Left ventricle myocardium inferior (tissue), 1 donor: ENCODE results near the gene MKKS. TPM values are rescaled to one million over a fixed set of nuclear protein-coding genes. Genes with fewer than 3 reads are reported as not detected.

Source experiments
- DNase-seq: peaks from one replicate; pipeline ENCODE4 v3.0.0-alpha.2; 2020
- H3K27ac ChIP-seq: fragments of 200-600 bp; replicated peaks from 2 replicates; pipeline ENCODE4 v1.8.0; 2021
- H3K27me3 ChIP-seq: fragments of 200-600 bp; 2 replicates; pipeline ENCODE4 v1.8.0; 2021; ENCODE audit warnings: low read depth
- H3K36me3 ChIP-seq: fragments of 200-600 bp; 2 replicates; pipeline ENCODE4 v1.8.0; 2021
- H3K4me1 ChIP-seq: fragments of 200-600 bp; 2 replicates; pipeline ENCODE4 v1.8.0; 2021
- H3K4me3 ChIP-seq: fragments of 200-600 bp; 2 replicates; pipeline ENCODE4 v1.8.0; 2021; ENCODE audit warnings: mild to moderate bottlenecking, moderate library complexity
- H3K9me3 ChIP-seq: fragments of 200-600 bp; replicated peaks from 2 replicates; pipeline ENCODE4 v1.8.0; 2021
- intact Hi-C: fragments of 100-400 bp; cut with micrococcal nuclease; formaldehyde crosslinking; loops from one replicate; pipeline ENCODE4 v1.11.0; 2022
- total RNA-seq: library from RNA; stranded (reverse); fragmentation: NEBNext Ultra II Directional; extraction: Animal tissue kit (Norgen Biotek cat#: 25700); gene quantifications from one replicate; pipeline ENCODE4 v1.2.1, GENCODE V29; 2021
- TF ChIP-seq, protein P1 (sequence below): fragments of 200-600 bp; IDR thresholded peaks from 2 replicates; pipeline ENCODE4 v1.8.0; 2021; ENCODE audit warnings: antibody characterized with exemption, mild to moderate bottlenecking, borderline replicate concordance
- donor health status: DM: no; HTN: yes; CAD: no; lungs with severe emphysema.

MKKS gene
- total RNA-seq, 1 donor from 2014 or later, result 28.3 TPM

- peaks cover 39% of the 10 kb centered on the region for H3K4me1 ChIP-seq
- no peak for DNase-seq
- no peaks in the 10 kb centered on the region for H3K27me3 ChIP-seq
- no peaks in the 10 kb centered on the region for H3K9me3 ChIP-seq
- intact Hi-C loops, result loop anchor here (10.0 kb wide), 1 partner anchor 1078 kb away; no protein-coding TSS in a partner anchor
- TF ChIP-seq, protein P1, sequence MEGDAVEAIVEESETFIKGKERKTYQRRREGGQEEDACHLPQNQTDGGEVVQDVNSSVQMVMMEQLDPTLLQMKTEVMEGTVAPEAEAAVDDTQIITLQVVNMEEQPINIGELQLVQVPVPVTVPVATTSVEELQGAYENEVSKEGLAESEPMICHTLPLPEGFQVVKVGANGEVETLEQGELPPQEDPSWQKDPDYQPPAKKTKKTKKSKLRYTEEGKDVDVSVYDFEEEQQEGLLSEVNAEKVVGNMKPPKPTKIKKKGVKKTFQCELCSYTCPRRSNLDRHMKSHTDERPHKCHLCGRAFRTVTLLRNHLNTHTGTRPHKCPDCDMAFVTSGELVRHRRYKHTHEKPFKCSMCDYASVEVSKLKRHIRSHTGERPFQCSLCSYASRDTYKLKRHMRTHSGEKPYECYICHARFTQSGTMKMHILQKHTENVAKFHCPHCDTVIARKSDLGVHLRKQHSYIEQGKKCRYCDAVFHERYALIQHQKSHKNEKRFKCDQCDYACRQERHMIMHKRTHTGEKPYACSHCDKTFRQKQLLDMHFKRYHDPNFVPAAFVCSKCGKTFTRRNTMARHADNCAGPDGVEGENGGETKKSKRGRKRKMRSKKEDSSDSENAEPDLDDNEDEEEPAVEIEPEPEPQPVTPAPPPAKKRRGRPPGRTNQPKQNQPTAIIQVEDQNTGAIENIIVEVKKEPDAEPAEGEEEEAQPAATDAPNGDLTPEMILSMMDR, result no peak
- peak overlapping the region; percentile 24 for H3K4me3 ChIP-seq
- peak overlapping the region; percentile 68 for H3K27ac ChIP-seq
- no peaks in the 10 kb centered on the region for H3K36me3 ChIP-seq
Measured at GRCh38 chr20:10466325-10466724, 32.3 kb upstream of the MKKS start.

DNA sequence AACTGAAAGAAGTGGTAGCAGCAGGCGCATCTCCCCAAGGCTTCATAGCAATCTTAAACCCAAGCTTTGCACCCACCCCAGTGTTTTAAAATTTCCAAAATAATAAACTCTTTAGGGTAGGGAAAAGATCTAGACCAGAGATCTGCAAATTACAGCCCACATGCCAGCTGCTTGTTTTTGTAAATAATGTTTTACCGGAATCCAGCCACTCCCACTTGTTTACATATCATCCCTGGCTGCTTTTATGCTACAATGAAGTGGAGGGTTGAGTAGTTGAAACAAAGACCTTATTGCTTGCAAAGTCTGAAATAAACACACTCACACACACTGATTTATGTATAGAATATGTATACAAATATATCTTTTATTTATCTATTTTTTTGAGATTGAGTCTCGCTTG, 31.1 kb upstream of the MKKS start:
- TF ChIP-seq, protein P1, result no peak
- Histone ChIP-seq H3K27me3 (no peaks in the 10 kb centered on the region), H3K36me3 (no peaks in the 10 kb centered on the region), H3K27ac (no peak overlapping the region), H3K4me1 (peaks cover 37% of the 10 kb centered on the region), H3K4me3 (no peak overlapping the region), H3K9me3 (no peaks in the 10 kb centered on the region)
- DNase-seq, result no peak
- intact Hi-C loops, result loop anchor here (10.0 kb wide), 1 partner anchor 1080 kb away; no protein-coding TSS in a partner anchor

DNA sequence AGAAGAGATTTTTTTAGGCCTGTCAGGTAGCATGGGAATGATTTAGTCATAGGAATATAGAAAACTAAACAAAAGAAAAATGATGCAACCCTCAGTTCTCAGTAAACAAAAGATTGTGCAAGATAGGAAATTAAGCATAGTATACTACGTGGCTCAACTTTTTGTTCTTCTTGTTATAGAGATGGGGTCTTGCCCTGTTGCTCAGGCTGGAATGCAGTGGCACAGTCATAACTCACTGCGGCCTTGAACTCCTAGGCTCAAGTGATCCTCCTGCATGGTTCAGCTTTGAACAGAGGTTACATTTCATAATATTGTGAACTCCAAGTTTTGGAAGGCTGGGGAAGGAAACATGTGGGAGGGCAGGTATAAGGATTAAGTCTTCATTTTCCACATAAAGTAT, 29.6 kb upstream of the MKKS start:
- Histone ChIP-seq H3K9me3 (no peaks in the 10 kb centered on the region), H3K4me3 (no peak overlapping the region), H3K36me3 (no peaks in the 10 kb centered on the region), H3K27ac (no peak overlapping the region), H3K27me3 (no peaks in the 10 kb centered on the region), H3K4me1 (peaks cover 30% of the 10 kb centered on the region)
- DNase-seq, result no peak
- intact Hi-C loops, result loop anchor here (10.0 kb wide), 1 partner anchor 1081 kb away; no protein-coding TSS in a partner anchor
- TF ChIP-seq, protein P1, result no peak

DNA sequence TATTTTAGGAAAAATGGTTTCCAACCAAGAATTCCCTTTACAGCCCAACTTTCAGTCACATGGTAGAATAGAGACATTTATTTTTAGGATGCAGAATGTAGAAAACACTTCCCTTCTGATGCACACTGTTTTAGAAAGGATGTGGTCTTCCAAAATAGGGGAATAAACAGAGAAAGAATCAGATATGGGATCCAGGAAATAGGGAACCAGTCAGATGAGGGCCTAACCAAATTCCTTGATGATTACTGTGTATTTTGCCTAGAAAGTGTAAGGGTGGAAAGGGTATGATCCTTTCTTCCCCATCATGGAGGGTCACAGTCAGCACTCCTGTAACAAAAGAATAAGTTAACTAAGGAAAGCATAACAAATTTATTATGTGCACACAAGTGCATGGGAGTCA, 28.5 kb upstream of the MKKS start:
- no peak for DNase-seq
- intact Hi-C loops, result loop anchor here (10.0 kb wide), 1 partner anchor 1082 kb away; no protein-coding TSS in a partner anchor
- TF ChIP-seq, protein P1, result no peak
- Histone ChIP-seq H3K36me3 (no peaks in the 10 kb centered on the region), H3K27me3 (no peaks in the 10 kb centered on the region), H3K4me3 (no peak overlapping the region), H3K27ac (no peak overlapping the region), H3K9me3 (no peaks in the 10 kb centered on the region), H3K4me1 (peaks cover 19% of the 10 kb centered on the region)

- Histone ChIP-seq H3K4me3 (no peak overlapping the region), H3K36me3 (no peaks in the 10 kb centered on the region), H3K27me3 (no peaks in the 10 kb centered on the region), H3K4me1 (peaks cover 9% of the 10 kb centered on the region), H3K9me3 (no peaks in the 10 kb centered on the region), H3K27ac (no peak overlapping the region)
- TF ChIP-seq, protein P1, result no peak
- no peak for DNase-seq
- intact Hi-C loops, result loop anchor here (10.0 kb wide), 1 partner anchor 1083 kb away; no protein-coding TSS in a partner anchor
Measured at GRCh38 chr20:10461495-10461894, 27.5 kb upstream of the MKKS start.
